ENCODE results near the gene ERP27. TPM values are rescaled to one million over a fixed set of nuclear protein-coding genes. Genes with fewer than 3 reads are reported as not detected.

ERP27 gene
- polyA plus RNA-seq, 1 of the 3 experiments (the other 2 are of a cell fraction) = 0.64 TPM

GRCh38 chr12:14924541-14924940 lies 13.8 kb downstream of the ERP27 start (continued):
- no peak for TF ChIP-seq EP300 (IDR thresholded peaks at IDR 0.05; ENCODE audit: borderline replicate concordance in 1 of 2, low read depth in 1 of 2, low read length in 1 of 2)
- TF ChIP-seq RFX5 (IDR thresholded peaks at IDR 0.05; ENCODE audit: low read length) = no peak
- no peak for TF ChIP-seq MXI1 (IDR thresholded peaks at IDR 0.05; ENCODE audit: low read depth, low read length)
- no peak for TF ChIP-seq EZH2phosphoT487 (IDR thresholded peaks at IDR 0.05; ENCODE audit: borderline replicate concordance, low read depth)
- no peak for TF ChIP-seq GABPA (IDR thresholded peaks at IDR 0.05; ENCODE audit: low read depth)

- no peak overlapping the region for H3K27ac ChIP-seq (ENCODE audit: low read depth in 2 of 2, low read length in 1 of 2)
- no peaks in the 10 kb centered on the region for H3K9me2 ChIP-seq
- H3K27me3 ChIP-seq (ENCODE audit: insufficient read depth) = no peaks in the 10 kb centered on the region
- H3F3A ChIP-seq (replicated peaks; ENCODE audit: insufficient read depth) = peaks cover under 1% of the 10 kb centered on the region
- H2AFZ ChIP-seq (ENCODE audit: low read depth) = no peak overlapping the region
- ChIA-PET POLR2A (no interaction called here), CTCF (no interaction called here)
- WGBS (ENCODE audit: low lambda C conversion rate) = 84% methylated on average over 2 of the region's 2 CpGs
- no peaks in the 10 kb centered on the region for H4K20me1 ChIP-seq (ENCODE audit: insufficient read depth)
- H3K9me3 ChIP-seq = no peaks in the 10 kb centered on the region
- H3K9ac ChIP-seq = no peak overlapping the region
- TF ChIP-seq GATA2 (CRISPR knock-in tag; IDR thresholded peaks at IDR 0.05) = no peak
- no peak for TF ChIP-seq MAX (IDR thresholded peaks at IDR 0.05; ENCODE audit: low read depth)
- TF ChIP-seq REST (IDR thresholded peaks at IDR 0.05; ENCODE audit: low read depth, low read length) = no peak
- TF ChIP-seq RXRA (IDR thresholded peaks at IDR 0.05; ENCODE audit: borderline replicate concordance, low read depth) = no peak
- TF ChIP-seq POLR2AphosphoS5 (IDR thresholded peaks at IDR 0.05; ENCODE audit: low read depth, low read length) = no peak
- TF ChIP-seq USF2 (IDR thresholded peaks at IDR 0.05; ENCODE audit: borderline replicate concordance, low read depth, low read length) = no peak
- no peak for TF ChIP-seq TEAD4 (IDR thresholded peaks at IDR 0.05; ENCODE audit: borderline replicate concordance, insufficient read depth)
- no peak for TF ChIP-seq PBX3 (IDR thresholded peaks at IDR 0.05)
- no peak for TF ChIP-seq SMC3 (IDR thresholded peaks at IDR 0.05; ENCODE audit: low read depth, low read length)
- TF ChIP-seq SIN3A (IDR thresholded peaks at IDR 0.05; ENCODE audit: borderline replicate concordance, low read depth, low read length) = no peak
- no peak for TF ChIP-seq ELF1 (IDR thresholded peaks at IDR 0.05)
- no peak for TF ChIP-seq GABPA (IDR thresholded peaks at IDR 0.05; ENCODE audit: low read depth)
- no peak for TF ChIP-seq JUND (IDR thresholded peaks at IDR 0.05)
- no peak for TF ChIP-seq RAD21 (IDR thresholded peaks at IDR 0.05; ENCODE audit: low read length)
- H3K4me3 ChIP-seq (ENCODE audit: low read depth in 2 of 2, low read length in 1 of 2) = no peak overlapping the region
- no peaks in the 10 kb centered on the region for H3K36me3 ChIP-seq (replicated peaks in 1 of 2; ENCODE audit: control insufficient read depth in 1 of 2, insufficient read depth in 2 of 2, low read length in 1 of 2)
- no peak overlapping the region for H3K4me2 ChIP-seq
- peaks cover 0 to 3% of the 10 kb centered on the region in 2 experiments; a peak in 2 of 4 replicates for H3K4me1 ChIP-seq (ENCODE audit: control insufficient read depth in 1 of 2, insufficient read depth in 2 of 2, low read depth in 1 of 2, low read length in 1 of 2)
- H3K79me2 ChIP-seq (ENCODE audit: insufficient read depth) = no peaks in the 10 kb centered on the region
- DNase-seq = no peak
Observed at GRCh38 chr12:14923944-14924343, 14.4 kb downstream of the ERP27 start.
